ENCODE results near the gene NYAP1. TPM values are rescaled to one million over a fixed set of nuclear protein-coding genes. Genes with fewer than 3 reads are reported as not detected.

Gene NYAP1
- total RNA-seq, 1 donor from 2014 or later = not detected

DNA sequence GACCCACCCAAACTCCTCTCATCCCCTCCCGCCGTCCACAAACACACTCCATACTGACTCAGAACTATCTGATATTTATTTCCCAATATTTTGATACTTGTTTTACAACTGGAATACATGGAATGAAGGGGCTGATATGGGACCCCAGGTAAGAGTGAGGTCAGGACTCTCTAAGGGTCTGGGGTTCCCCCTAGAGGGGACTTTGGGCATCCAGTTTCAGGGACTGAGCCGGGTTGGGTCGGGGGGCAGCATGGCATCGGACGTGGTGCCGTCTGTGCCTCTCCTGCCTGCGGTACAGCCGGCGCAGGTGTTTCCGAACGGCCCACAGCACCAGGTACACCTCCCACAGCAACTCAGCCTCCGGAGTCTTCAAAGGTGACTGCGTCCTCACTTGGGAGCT lies 27.2 kb upstream of the NYAP1 start:
- intact Hi-C loops (cut with micrococcal nuclease) = no loop called here

- intact Hi-C loops (cut with micrococcal nuclease) = no loop called here
These were observed 26.7 kb upstream of the NYAP1 start for GRCh38 chr7:100457033-100457432.

GRCh38 chr7:100464210-100464660 lies 19.5 kb upstream of the NYAP1 start, which contains the start of gene SPACDR:
TSS of gene SPACDR (minus strand) at chr7:100464260. CDS start at chr7:100464025, 235 bp downstream.
- intact Hi-C loops (cut with micrococcal nuclease) = no loop called here

GRCh38 chr7:100464791-100465190 lies 18.9 kb upstream of the NYAP1 start:
- intact Hi-C loops (cut with micrococcal nuclease) = no loop called here

DNA sequence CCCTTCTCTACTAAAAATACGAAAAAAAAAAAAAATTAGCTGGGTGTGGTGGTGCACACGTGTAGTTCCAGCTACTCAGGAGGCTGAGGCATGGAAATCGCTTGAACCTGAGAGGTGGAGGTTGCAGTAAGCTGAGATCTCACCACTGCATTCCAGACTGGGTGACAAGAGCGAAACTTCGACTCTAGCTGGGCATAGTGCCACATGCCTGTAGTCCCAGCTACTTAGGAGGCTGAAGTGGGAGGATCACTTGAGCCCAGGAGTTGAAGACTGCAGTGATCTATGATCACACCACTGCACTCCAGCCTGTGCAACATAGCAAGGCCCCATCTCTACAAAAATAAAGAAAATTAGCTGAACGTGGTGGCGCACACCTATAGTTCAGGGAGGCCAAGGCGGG lies 18.4 kb upstream of the NYAP1 start:
- intact Hi-C loops (cut with micrococcal nuclease) = no loop called here

DNA sequence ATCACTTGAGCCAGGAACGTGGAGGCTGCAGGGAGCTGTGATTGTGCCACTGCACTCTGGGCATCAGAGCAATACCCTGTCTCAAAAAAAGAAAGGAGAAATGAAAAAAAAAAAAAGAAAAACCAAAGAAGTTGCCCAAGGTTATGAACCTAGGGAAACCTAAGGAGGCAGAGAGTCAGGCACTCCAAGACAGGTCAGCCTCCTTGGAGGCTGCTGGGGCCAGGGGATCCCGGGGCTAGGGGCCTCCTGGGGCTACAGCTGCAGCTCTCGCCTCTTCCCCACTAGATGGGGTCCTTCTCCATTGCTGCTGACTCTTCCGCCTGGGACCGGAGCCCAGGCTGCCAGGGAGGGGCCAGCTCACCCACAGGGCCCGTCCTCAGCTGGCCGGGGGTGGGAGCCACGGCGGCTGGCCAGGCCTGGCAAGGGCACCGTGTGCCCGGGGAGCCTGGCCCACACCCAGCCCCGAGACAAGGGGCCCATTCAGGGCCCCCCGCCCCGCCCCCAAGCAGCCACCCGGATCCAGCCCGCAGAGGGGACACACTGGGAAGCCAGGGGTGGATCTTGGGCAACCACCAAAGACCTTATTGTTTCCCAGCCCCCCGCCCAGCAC lies 17.9 kb upstream of the NYAP1 start:
- intact Hi-C loops (cut with micrococcal nuclease) = no loop called here

GRCh38 chr7:100466653-100467605 lies 16.8 kb upstream of the NYAP1 start:
- intact Hi-C loops (cut with micrococcal nuclease) = no loop called here

GRCh38 chr7:100467638-100468373 lies 15.9 kb upstream of the NYAP1 start:
- intact Hi-C loops (cut with micrococcal nuclease) = loop anchor here (2.0 kb wide), 1 partner anchor 223 kb away; no protein-coding TSS in a partner anchor

GRCh38 chr7:100469227-100470044 lies 14.3 kb upstream of the NYAP1 start:
- intact Hi-C loops (cut with micrococcal nuclease) = loop anchor here (1.0 to 2.0 kb wide), 5 partner anchors 10 to 256 kb away; partner anchors contain the start of genes NYAP1 and TSC22D4

- intact Hi-C loops (cut with micrococcal nuclease) = no loop called here
These were observed 12.7 kb upstream of the NYAP1 start for GRCh38 chr7:100471021-100471420.

- intact Hi-C loops (cut with micrococcal nuclease) = no loop called here
These were observed 11.4 kb upstream of the NYAP1 start for GRCh38 chr7:100472121-100472851.

GRCh38 chr7:100472854-100473499 lies 10.8 kb upstream of the NYAP1 start:
- intact Hi-C loops (cut with micrococcal nuclease) = no loop called here

GRCh38 chr7:100475549-100475948 lies 8.2 kb upstream of the NYAP1 start:
- intact Hi-C loops (cut with micrococcal nuclease) = no loop called here

GRCh38 chr7:100476101-100476780 lies 7.5 kb upstream of the NYAP1 start:
- intact Hi-C loops (cut with micrococcal nuclease) = no loop called here

DNA sequence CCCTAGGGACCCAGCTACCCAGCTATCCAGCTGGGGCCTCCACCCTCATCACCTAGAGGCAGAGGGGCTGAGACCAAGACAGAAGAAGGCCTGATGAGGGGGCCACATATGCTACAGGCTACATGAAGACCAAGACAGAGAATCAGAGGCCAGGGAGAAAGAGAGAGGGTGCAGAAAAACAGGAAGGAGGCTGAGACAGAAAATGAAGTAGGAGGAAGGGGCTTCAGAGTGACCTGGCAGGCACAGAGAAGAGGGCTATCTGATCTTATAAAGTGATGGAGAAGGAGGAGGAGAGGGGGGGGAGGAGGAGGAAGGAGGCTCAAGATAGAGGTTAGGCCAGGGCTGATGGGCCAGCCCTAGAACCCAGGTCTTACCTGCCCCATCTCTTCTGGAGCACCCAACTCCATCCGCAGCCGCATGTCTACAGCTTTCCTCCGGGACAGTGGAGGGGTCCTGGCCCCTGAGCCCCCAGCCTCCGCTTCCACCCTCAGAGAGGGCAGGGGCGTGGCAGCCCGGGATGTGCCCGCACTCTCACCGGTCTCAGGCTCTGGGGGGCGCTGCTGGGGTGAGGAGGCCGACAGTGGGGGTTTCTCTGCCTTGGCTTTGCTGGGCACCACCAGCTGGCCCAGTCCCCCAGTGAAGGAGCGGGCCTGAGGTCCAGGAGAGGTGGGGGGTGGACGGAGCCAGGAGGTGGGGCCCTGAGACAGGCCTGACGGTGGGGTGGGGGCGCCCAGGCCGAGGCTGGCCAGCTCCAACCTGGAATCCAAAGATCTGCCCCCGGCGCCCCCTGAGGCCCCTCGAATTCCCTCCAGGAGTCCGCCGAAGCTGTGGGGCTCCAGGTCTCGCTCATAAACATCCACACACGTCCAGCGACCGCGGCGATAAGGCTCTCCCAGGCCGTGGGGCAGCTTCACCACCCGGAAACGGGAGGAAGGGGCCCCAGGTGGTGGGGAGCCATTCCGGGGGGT lies 6.5 kb upstream of the NYAP1 start:
- intact Hi-C loops (cut with micrococcal nuclease) = no loop called here

DNA sequence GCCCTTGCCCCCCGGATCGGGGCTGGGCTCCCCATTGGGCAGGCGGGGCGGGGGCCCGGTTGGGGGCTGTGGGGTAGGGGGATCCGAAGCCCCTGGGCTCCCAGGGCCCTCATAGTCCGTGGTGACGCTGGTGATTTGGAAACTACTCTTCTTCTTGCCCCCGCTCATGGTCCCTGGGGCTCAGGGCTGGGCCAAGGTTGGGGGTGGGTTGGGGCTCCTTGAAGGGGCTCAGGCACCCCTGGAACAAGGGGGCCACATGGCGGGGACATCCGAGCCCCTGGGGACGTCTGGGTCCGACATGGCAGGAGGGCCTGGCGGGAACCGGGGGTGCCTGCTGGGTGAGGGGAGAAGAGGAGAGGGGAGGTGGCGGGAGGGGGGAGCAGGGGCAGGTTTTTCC lies 5.9 kb upstream of the NYAP1 start:
- intact Hi-C loops (cut with micrococcal nuclease) = loop anchor here (1.0 to 2.0 kb wide), 2 partner anchors 351 to 375 kb away; partner anchors contain the start of gene SLC12A9

GRCh38 chr7:100478958-100479660 lies 4.6 kb upstream of the NYAP1 start, which contains the start of gene TSC22D4:
TSS of gene TSC22D4 (minus strand) at chr7:100479214. CDS start at chr7:100478038, 1,176 bp downstream.
- intact Hi-C loops (cut with micrococcal nuclease) = loop anchor here (1.0 to 2.0 kb wide), 13 partner anchors 10 to 374 kb away; partner anchors contain the start of genes AGFG2, FBXO24, GNB2 and LRCH4
